Thoracic aorta (tissue), 2 donors: ENCODE measurements around the gene CHD1. TPM values are rescaled to one million over a fixed set of nuclear protein-coding genes. Genes with fewer than 3 reads are reported as not detected.
A peak's percentile ranks its signal among the peaks of the same experiment; 100 is the strongest.

Experiments
- ATAC-seq: fragments of 150-250 bp; one replicate; pipeline ENCODE4 v1.8.0; 2017; ENCODE audit warnings: low read depth; ENCODE audit not compliant: insufficient number of reproducible peaks, low FRiP score
- DNase-seq: peaks from one replicate; pipeline ENCODE4 v3.0.0-alpha.2; 2020; ENCODE audit warnings: low spot score
- H3K27ac ChIP-seq, 2 donors: fragments of 200-600 bp; sonication (generic); 1 replicate in 1 of 2; 2 replicates in 1 of 2; pipeline ENCODE4 v1.5.1; 2016; ENCODE audit warnings: mild to moderate bottlenecking in 2 of 2, moderate library complexity in 2 of 2
- H3K27me3 ChIP-seq: fragments of 200-600 bp; sonication (generic); replicated peaks from 2 replicates; pipeline ENCODE4 v1.6.0; 2016; ENCODE audit warnings: mild to moderate bottlenecking; ENCODE audit not compliant: insufficient read depth
- H3K36me3 ChIP-seq: fragments of 200-600 bp; sonication (generic); one replicate; pipeline ENCODE4 v1.5.1; 2016
- H3K4me1 ChIP-seq, 2 donors: fragments of 200-600 bp; sonication (generic); 1 replicate in 1 of 2; 2 replicates in 1 of 2; pipeline versions ENCODE4 v1.5.1 to v1.6.0; 2016; ENCODE audit warnings: low read depth in 2 of 2, mild to moderate bottlenecking in 1 of 2; ENCODE audit not compliant: control insufficient read depth in 1 of 2
- H3K4me3 ChIP-seq: fragments of 200-600 bp; sonication (generic); 2 replicates; pipeline ENCODE4 v1.5.1; 2016; ENCODE audit warnings: mild to moderate bottlenecking
- H3K9me3 ChIP-seq: fragments of 200-600 bp; sonication (generic); 2 replicates; pipeline ENCODE4 v1.5.1; 2016
- total RNA-seq, 2 donors: library from RNA; depleted of rRNA; stranded (reverse); fragments of >200 nt; gene quantifications; one replicate each; pipeline versions ENCODE4 v1.1.0 to v1.2.3, GENCODE V29; 2016
- TF ChIP-seq, protein P1 (sequence below): fragments of 200-600 bp; sonication (generic); IDR thresholded peaks from one replicate; pipeline ENCODE4 v1.5.1; 2019; ENCODE audit warnings: antibody characterized with exemption

Gene CHD1
- total RNA-seq, 2 donors from 2014 or later: 17.7 to 108 TPM

DNA sequence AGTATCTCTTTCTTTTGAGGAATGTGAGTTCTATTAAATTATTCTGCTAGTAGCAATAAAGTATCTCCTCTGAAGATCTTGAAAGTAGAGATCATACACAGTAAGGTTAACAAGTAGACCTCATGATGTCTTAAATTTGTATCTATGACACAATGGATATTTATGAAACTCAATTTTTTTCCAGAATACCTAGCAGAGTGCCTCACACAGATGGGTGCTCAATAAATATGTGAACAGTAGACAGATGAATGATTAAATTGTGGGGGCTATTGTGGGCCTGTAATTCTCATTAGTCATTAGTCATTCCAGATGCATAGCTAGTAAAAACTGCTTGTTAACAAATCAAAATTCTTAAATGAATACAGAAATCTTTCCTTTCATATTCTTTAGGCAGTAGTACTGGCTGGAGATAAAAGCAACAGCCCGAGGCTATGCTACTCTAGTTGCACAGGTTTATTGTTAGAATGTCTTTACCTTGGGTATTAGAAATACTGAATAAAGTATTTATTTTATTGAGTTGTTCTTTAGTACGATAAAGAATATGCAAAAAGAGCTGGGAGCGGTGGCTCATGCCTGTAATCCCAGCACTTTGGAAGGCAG, 22.0 kb downstream of the CHD1 start:
- DNase-seq (no peak), ATAC-seq (no peak)
- TF ChIP-seq, protein P1, sequence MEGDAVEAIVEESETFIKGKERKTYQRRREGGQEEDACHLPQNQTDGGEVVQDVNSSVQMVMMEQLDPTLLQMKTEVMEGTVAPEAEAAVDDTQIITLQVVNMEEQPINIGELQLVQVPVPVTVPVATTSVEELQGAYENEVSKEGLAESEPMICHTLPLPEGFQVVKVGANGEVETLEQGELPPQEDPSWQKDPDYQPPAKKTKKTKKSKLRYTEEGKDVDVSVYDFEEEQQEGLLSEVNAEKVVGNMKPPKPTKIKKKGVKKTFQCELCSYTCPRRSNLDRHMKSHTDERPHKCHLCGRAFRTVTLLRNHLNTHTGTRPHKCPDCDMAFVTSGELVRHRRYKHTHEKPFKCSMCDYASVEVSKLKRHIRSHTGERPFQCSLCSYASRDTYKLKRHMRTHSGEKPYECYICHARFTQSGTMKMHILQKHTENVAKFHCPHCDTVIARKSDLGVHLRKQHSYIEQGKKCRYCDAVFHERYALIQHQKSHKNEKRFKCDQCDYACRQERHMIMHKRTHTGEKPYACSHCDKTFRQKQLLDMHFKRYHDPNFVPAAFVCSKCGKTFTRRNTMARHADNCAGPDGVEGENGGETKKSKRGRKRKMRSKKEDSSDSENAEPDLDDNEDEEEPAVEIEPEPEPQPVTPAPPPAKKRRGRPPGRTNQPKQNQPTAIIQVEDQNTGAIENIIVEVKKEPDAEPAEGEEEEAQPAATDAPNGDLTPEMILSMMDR: no peak
- H3K9me3 ChIP-seq: no peaks in the 10 kb centered on the region
- H3K27me3 ChIP-seq: no peaks in the 10 kb centered on the region
- peaks cover 0 to 4% of the 10 kb centered on the region in 2 donors for H3K4me1 ChIP-seq
- H3K4me3 ChIP-seq: no peak overlapping the region
- peaks cover 8% of the 10 kb centered on the region for H3K36me3 ChIP-seq
- no peak overlapping the region for H3K27ac ChIP-seq

DNA sequence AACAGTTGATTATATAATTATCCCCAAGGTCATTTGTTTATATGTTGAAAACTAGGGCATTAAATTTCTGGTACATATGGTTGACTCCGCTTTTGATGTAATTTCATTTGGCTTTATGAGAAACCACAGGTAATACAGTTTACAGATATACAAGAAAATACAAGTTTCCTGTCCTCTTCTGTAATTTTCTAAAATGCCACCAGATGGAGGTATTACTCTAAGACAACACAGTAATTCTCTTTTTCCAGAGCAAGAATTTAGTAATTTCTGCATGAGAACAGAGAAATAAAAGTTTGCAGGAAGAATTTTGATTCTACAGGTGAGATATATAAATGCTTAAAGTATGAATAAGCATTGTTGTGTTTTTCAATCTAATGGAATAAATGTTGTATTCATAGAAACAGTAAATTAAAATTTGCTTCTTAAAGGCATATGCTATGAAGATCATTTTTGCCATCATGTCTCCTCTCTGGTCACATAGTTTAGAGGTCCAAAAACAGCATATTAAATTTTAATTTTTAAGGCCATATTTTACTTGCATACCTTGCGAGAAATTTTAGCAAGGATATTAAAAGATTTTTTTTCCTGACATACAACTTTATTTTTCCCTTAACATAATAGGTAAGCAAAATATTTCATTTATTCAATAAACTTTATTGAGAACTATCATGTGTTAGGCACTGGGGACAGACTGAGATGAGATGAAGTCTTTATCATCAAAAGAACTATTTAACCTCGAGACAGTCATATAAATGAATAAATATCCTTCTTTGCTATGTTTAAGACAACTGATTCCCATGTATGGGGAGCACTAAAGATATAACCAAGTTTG, 22.7 kb downstream of the CHD1 start:
- Histone ChIP-seq H3K9me3 (no peaks in the 10 kb centered on the region), H3K4me3 (no peak overlapping the region), H3K27me3 (no peaks in the 10 kb centered on the region), H3K27ac (no peak overlapping the region), H3K36me3 (peaks cover 9% of the 10 kb centered on the region), H3K4me1 (peaks cover 0 to 4% of the 10 kb centered on the region in 2 donors)
- ATAC-seq (no peak), DNase-seq (no peak)
- TF ChIP-seq, protein P1: peak; percentile 75

DNA sequence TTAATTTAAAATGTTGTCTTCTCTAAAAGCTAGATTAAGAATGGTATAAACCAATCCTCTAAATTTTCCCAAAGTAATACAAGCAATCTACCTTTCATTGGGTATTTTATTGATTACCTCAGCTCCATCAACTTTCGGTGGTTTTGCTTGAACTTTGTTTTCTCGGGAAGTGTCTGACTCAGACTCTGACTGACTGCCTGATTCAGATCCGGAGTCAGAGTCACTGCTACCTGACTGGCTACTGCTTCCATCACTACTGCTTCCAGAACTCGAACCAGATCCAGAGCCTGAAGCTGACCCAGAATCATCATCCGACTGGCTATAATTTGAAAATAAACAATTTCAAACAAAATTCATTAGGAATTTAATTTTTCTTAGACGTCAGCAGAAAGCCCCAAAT, 24.0 kb downstream of the CHD1 start:
- Histone ChIP-seq H3K9me3 (no peaks in the 10 kb centered on the region), H3K27me3 (no peaks in the 10 kb centered on the region), H3K27ac (no peak overlapping the region), H3K36me3 (peaks cover 22% of the 10 kb centered on the region), H3K4me1 (peaks cover 0 to 3% of the 10 kb centered on the region in 2 donors), H3K4me3 (no peak overlapping the region)
- ATAC-seq: no peak
- DNase-seq: no peak
- TF ChIP-seq, protein P1: no peak

DNA sequence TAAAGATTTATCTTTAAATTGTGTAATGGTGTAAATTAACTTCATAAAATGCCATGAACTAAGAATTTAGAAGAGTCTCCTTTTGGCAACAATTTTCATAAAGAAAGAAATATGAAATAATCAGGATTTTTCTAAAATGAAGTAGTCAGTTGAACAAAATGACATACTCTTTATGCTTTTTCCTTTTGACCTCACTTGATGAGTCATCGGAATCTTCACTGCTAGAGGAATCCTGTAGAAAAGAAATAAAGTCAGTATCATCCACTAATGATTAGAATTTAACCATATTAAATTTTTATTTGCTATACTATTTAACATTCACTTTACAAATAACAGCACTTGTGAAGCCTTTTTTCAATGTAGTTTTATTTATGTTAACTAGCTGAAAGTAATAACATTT, 26.1 kb downstream of the CHD1 start:
- Histone ChIP-seq H3K4me3 (no peak overlapping the region), H3K36me3 (peaks cover 36% of the 10 kb centered on the region), H3K27ac (no peak overlapping the region), H3K27me3 (no peaks in the 10 kb centered on the region), H3K9me3 (no peaks in the 10 kb centered on the region), H3K4me1 (no peaks in the 10 kb centered on the region)
- no peak for ATAC-seq
- no peak for DNase-seq
- TF ChIP-seq, protein P1: no peak

DNA sequence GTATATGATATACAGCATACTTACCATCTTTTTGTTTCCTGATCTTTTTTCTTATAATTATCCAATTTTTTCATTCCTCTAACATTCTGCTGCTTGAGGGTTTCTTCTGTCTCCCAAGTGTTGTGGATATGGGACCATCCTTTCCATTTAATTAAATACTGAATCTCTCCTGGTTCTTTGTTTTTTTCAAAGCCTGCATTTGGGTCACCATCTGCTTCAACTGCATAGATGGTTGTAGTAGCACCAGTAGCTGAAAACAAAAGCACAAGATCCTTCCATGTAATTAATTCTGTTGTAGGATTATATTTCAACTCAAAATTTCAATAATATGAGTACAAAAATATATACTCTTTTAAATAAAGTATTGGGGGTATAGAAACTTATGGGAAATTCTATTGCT, 29.4 kb downstream of the CHD1 start:
- H3K4me1 ChIP-seq: no peaks in the 10 kb centered on the region
- peaks cover 50% of the 10 kb centered on the region for H3K36me3 ChIP-seq
- H3K9me3 ChIP-seq: no peaks in the 10 kb centered on the region
- no peaks in the 10 kb centered on the region for H3K27me3 ChIP-seq
- H3K4me3 ChIP-seq: no peak overlapping the region
- ATAC-seq (no peak), DNase-seq (no peak)
- H3K27ac ChIP-seq: no peak overlapping the region
- TF ChIP-seq, protein P1: no peak
